Urothelium cell line (cell line): Measurements from ENCODE around the gene RAB11FIP5.
A peak's percentile ranks its signal among the peaks of the same experiment; 100 is the strongest.
"Not testable (repeated sequence)": the region's sequence is repeated elsewhere in the genome, so short reads cannot be mapped to it uniquely, and the experiment has no call there.

Experiments
- DNase-seq: peaks from one replicate; pipeline ENCODE4 v3.0.0; 2011; ENCODE audit warnings: low spot score, mixed read lengths
- FAIRE-seq: peaks from 2 replicates; lab custom pipeline; 2011; peaks lifted over from hg19 to GRCh38; lab: Jason Lieb, UNC

Gene RAB11FIP5, protein sequence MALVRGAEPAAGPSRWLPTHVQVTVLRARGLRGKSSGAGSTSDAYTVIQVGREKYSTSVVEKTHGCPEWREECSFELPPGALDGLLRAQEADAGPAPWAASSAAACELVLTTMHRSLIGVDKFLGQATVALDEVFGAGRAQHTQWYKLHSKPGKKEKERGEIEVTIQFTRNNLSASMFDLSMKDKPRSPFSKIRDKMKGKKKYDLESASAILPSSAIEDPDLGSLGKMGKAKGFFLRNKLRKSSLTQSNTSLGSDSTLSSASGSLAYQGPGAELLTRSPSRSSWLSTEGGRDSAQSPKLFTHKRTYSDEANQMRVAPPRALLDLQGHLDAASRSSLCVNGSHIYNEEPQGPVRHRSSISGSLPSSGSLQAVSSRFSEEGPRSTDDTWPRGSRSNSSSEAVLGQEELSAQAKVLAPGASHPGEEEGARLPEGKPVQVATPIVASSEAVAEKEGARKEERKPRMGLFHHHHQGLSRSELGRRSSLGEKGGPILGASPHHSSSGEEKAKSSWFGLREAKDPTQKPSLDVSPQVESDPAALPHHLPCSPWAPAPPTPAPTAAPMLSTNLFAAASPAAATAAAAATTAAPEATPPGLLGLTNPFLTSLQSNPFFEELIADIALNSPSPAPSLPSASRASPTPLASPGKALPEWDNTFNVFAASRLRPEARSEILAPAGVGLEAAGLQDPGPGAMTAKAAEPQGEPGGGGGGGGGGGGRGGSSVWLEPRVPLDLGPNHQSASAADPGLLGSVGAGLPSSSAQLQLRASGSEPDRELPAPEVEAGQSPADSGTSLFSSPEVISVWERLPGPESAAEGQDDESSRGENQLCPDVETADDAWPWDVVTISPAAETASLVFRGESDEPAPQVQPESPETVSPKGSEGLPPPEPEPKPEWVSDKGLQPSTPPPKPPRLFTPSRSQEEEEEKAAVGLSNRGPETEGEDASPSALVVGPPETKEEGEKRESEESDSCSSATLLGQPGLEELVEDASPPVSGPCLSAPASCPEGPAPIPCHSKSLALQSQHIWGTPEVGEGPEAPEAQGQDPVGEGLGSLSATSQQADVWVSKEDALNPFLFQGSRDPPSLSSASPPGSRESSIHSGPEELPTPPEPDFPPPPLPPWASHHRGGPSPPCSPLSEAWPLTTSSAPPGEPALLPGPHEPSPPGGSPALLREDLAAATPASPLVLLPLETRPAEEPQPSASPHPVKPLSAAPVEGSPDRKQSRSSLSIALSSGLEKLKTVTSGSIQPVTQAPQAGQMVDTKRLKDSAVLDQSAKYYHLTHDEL (N-terminal part only)

DNA sequence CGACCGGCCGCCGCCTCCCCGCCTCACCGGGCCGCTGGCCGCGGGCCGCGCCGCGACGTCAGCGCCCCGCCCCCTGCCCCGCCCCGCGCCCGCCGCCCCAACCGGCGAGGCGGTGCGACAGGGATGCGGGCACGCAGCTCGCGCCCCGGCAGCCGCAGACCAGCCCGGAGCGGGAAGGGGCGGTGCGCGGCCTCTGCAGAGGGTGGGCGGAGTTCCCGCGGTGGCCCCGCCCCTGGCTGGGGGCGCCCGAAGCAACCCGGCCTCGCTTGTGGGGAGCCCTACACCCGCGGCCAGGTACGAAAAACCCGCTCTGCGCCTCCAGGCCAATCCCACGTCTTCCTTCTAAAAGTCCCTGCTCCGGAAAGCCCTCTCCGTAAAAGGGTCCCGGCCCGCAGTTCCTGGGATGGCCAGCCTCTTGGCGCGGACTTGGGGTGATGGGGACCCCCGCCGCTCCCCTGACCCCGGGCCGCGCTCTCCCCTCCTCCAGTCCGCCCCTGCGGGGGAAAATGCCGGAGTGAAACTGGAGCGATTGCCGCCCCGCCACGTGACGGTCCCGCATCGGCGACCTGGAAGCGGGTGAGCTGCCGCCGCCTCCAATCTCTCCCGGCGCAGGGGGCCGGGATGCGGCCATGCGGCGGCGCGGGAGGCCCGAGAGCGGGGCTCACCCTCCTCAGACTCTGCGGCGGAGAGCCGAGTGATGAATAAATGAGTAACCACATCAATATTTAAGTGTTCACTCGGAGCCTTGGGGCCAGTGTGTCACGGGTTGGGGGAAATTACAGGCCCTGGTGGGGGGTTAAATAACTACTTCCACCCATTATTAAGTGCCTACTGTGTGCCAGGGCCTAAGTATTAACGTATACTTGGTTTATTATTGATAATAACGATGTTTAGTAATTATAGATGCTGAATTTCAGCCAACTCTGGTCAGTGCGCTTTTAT is at the start of gene RAB11FIP5:
RAB11FIP5 (minus strand) TSS at position 36 of the 942 bp plus-strand sequence. CDS start 171 bp downstream, outside the sequence.
- DNase-seq (peak; percentile 91), FAIRE-seq (peak; percentile 91)

DNA sequence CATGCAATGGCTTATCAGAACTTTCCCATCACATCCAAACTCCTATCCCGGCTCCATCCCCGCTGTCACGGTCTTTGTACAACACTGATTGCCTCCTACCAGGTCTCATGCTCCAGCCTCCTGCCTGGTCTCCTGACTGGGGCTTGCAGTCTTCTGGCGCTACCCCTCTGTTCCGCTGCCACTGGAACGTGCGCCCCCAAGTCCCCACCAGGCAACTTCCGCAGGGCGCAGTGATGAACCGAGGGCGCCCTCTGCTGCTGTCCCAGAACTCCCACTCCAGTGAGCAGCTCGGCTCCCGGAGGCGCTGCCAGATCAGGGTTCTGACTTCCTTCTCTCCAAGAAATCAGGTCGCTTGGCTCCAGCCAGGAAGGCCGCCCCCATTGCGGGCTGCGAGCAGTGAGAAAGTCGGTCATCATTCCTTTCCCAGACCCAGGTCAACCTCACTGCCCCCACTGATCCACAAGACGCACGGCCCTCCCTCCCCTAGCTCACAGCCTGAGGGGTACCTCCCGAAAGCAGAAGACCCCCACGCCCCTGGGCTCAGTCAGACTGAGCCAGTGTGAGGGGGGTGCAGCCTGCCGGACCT is 43.9 kb upstream of the RAB11FIP5 start:
- DNase-seq = peak; percentile 58
- no peak for FAIRE-seq

DNA sequence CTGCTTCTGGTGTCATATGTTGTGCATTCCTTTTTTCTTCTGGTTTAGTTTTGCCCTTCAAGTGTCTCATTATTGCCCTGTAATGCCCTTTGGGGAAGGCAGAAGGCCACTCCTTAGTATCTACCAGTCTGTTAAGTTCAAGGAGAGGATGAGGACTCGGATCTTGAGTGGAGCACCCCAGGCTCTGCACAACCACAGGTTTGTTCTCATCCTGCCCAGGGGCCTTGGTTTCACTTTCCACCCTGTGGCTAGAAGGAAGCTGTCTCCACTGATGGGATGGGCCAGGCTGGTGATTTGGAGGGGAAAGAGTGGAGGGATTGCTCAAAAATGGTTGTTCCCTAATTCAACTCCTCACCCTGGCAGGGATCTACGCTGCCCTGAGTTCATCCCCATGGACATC is 30.2 kb upstream of the RAB11FIP5 start:
- no peak for DNase-seq

DNA sequence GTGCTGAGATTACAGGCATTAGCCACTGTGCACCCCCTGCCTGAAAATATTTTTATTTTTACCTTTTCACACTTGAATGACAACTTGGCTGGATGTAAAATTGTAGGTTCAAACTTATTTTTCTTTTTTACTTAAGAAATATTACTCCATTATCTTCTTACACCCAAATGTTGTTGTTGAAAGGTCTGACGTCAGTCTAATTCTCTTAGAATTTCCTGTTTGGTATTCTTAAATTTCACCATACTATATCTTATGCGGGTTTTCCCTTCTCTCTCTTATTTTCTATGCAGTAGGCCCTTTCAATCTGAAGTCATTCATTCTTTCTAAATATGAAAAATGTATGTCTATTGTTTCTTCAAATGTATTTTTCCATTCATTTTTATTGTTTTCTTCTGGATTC is 29.1 kb upstream of the RAB11FIP5 start:
- DNase-seq = no peak
- FAIRE-seq = no peak

More for the DNA sequence above, 30.2 kb upstream of the RAB11FIP5 start:
- FAIRE-seq = peak; percentile 88

DNA sequence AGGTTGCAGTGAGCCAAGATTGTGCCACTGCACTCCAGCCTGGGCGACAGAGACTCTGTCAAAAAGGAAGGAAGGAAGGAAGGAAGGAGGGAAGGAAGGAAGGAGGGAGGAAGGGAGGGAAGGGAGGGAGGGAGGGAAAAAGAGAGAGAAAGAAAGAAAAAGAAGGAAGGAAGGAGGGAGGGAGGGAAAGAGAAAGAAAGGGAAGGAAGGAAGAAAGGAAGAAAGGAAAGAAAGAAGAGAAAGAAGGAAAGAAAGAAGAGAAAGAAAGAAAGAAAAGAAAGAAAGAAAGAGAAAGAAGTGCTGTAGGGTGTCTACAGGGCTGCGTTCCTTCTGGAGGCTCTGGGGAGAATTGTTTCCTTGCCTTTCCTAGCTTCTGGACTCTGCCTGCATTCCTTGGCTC is 22.5 kb upstream of the RAB11FIP5 start:
- FAIRE-seq = no peak
- DNase-seq = no peak

DNA sequence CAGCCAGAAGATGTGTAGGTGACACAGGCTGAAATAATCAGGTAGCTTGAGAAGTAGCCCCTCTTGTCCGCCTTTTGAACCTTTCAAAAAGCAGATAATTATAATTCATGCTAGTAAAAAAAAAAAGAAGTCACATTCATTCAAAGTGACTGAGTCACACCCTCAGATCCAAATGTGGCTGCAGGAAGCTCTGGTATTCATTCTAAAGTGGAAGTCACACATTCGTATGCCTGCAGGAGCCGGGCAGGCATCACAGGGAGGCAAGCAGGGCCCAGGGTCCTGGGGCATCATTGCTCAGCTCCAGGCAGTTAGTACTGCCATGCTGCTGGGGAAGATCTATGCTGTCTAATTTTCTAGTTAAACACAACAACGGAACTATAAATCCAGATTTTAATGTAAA is 21.7 kb upstream of the RAB11FIP5 start:
- FAIRE-seq = no peak

DNA sequence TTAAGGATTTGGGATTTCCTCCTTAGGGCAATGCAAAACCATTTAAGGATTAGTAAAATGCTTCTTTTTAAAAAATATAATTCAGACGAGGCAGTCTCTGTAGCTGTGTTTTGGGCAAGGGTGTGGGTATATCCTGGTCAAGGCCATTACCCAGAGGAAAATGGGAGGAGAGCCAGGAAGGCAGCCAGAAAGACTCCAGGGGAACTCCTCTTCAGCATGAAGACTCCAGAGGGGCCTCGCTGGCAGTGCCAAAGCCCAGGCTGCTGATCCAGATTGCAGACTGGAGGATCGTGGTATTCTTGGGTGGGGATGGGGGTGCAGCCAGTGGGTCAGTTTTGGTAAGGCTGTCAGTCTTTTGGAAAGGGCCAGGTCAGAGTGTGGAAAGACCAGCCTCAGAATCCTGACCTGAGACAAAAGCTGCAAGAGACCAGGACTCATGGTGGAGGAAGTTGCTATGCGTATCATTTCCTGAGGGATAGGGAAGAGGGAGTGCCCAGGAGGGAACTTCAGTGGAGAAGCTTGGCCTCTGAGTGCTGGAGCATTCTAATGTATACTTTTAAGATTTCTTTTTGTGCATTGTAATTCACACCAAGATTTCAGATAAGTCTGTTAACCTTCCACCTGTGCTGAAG is 20.9 kb upstream of the RAB11FIP5 start:
- no peak for FAIRE-seq

More for the DNA sequence above, 21.7 kb upstream of the RAB11FIP5 start:
- DNase-seq = no peak

DNA sequence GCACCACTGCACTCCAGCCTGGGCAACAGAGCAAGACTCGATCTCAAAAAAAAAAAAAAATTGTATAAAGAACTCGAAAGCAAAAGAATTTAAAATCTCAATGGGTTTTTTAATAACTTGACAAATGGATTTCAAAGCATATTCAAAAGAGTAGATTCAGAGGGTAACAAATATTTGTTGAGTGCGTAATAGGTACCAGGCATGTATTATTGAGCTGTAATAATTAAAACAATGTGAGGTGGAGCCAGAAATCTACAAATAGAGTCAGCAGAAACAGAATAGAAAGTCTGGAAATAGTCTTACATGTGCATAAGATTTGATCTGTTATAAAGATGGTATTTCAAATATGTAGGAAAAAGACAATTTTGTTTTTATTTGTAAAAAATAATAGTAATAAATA is 19.1 kb upstream of the RAB11FIP5 start:
- DNase-seq (no peak), FAIRE-seq (no peak)

More for the DNA sequence above, 20.9 kb upstream of the RAB11FIP5 start:
- no peak for DNase-seq

DNA sequence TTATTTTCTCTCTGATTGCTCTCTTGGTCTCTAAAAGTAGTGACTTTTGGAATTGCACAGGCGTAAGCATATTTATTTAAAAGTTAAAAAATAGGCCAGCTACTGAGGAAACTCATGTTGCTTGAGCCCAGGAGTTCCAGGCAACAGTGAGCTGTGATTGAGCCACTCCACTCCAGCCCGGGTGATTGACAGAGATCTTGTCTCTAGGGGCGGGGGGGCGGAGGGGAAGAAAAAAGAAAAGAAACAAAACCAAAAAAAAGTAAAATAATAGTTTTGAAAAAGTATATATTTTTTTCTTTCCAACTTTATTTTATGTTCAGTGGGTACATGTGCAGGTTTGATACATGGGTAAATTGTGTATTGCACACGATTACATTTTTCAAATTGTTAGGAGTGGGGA is 18.0 kb upstream of the RAB11FIP5 start:
- FAIRE-seq (no peak), DNase-seq (no peak)

DNA sequence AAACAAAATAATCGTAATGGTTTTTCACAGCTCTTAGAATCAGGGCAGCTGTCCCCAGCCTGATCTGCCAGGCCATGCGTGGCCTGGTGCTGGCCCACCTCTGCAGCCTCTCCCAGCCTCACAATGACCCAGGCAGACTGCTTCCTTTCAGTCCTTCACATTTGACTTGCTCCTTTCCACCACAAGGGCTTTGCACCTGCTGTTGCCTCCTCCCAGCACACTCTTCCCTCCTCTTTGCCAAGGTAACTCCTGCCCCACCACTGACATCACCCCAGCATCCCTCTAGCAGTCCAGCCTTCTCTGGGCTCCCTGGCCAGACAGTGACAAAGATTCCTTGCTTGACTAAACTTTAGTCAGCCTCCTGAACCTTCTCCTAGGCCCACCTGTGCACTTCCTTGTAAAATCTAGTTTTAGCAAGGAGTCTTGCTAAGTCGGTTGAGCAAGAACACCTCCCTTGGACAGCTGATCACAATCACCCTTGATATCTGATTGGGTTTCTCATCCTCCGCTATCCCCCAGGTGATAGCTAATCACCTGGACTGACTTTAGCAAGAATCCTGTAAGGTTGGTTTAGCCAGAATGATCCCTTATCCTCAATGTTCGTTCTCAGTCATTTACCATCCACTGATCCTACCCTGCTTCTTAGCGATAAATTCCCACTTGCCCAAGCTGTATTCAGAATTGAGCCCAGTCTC is 16.2 kb upstream of the RAB11FIP5 start:
- FAIRE-seq = no peak

DNA sequence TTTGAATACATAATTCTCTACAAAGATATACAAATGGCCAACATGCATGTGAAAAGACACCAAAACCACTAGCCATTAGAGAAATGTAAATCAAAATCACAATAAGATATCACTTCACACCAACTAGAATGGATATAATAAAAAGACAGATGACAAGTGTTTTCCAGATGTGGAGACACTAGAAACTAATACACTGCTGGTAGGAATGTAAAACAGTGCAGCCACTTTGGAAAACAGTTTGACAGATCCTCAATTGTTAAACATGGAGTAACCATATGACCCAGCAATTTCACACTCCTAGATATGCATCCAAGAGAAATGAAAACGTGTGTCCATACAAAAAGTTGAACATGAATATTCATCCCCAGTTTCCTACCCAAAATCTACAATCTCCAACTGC is 9.8 kb upstream of the RAB11FIP5 start:
- DNase-seq (no peak), FAIRE-seq (no peak)

More for the DNA sequence above, 16.2 kb upstream of the RAB11FIP5 start:
- DNase-seq = no peak

DNA sequence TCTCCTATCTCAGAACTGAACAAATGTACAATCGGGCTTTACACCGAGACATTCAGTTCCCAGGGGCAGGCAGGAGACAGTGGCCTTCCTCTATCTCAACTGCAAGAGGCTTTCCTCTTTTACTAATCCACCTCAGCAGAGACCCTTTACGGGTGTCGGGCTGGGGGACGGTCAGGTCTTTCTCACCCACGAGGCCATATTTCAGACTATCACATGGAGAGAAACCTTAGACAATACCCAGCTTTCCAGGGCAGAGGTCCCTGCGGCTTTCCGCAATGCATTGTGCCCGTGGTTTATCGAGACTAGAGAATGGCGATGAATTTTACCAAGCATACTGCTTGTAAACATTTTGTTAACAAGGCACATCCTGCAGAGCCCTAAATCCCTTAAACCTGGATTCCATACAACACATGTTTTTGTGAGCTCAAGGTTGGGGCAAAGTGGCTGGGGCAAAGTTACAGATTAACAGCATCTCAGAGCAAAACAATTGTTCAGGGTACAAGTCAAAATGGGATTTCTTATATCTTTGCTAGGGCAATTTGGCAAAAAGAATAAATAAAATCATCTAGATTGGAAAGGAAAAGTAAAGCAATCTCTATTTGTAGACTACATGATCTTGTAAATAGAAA is 7.0 kb upstream of the RAB11FIP5 start:
- not testable (repeated sequence) for DNase-seq, FAIRE-seq

DNA sequence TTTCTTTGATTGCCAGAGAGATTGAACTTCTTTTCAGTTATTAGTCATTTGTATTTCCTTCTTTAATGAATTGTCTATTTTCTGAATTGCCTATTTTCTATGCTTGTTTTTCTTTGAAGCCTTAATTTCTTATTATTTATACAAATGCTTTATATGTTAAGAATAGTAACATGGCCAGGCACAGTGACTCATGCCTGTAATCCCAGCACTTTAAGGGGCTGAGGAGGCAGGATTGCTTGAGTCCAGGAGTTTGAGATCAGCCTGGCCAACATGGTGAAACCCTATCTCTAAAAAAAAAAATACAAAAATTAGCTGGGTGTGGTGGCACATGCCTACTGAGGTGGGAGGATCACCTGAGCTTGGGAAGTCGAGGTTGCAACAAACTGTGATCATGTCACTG is 4.7 kb upstream of the RAB11FIP5 start:
- FAIRE-seq = no peak
- DNase-seq = no peak

DNA sequence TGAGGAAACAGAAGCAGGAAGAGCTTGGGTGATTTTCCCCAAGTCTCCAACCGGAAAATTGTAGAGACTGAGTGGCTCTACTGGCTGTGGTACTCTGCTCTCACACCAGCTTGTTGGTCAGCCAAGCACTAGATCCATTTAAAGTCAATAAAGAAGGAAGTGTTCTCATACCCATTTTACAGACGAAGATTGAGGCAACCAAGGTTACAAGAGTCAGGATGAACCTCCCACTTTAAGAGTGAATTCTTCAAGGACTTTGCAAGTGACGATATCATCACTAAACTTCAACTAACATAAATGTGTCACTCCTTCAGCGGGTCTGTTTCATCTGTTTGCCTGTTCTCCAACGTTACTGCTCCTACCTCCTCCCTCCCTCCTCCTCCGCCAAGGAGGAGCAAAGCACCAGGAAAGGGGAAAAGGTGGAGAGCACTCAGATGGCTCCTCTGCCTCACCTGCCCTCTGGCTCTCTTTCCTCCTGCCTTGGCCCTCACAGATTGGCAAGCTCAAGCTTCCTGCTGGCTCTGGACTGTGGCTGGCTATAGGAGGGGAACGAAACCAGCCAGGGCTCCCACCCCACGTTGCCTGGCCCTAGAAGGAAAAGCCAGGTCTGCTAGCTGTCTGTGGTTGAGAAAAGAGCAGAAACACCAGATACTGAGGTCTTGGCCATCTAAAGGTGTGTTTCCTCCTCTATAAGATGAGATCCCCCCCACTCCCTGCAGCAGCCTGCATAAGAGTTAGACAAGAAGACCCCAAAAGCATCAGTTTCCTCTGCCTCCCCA is 3.6 kb upstream of the RAB11FIP5 start:
- FAIRE-seq (peak; percentile 46), DNase-seq (no peak)

DNA sequence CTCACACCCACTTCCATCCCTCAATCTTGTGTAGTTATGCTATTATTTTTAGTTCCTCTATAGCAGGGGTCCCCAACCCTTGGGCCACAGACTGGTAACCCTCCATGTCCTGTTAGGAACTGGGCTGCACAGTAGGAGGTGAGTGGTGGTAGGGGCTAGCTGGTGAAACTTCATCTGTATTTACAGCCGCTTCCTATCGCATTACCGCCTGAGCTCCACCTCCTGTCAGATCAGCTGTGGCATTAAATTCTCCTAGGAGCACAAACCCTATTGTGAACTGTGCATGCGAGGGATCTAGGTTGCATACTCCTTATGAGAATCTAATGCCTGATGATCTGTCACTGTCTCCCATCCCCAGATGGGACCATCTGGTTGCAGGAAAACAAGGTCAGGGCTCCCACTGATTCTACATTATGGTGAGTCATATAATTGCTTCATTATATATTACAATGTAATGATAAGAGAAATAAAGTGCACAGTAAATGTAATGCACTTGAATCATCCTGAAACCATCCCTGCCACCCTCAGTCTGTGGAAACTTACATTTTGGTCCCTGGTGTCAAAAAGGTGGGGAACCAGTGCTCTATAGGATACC is 1.6 kb upstream of the RAB11FIP5 start:
- DNase-seq (no peak), FAIRE-seq (no peak)

DNA sequence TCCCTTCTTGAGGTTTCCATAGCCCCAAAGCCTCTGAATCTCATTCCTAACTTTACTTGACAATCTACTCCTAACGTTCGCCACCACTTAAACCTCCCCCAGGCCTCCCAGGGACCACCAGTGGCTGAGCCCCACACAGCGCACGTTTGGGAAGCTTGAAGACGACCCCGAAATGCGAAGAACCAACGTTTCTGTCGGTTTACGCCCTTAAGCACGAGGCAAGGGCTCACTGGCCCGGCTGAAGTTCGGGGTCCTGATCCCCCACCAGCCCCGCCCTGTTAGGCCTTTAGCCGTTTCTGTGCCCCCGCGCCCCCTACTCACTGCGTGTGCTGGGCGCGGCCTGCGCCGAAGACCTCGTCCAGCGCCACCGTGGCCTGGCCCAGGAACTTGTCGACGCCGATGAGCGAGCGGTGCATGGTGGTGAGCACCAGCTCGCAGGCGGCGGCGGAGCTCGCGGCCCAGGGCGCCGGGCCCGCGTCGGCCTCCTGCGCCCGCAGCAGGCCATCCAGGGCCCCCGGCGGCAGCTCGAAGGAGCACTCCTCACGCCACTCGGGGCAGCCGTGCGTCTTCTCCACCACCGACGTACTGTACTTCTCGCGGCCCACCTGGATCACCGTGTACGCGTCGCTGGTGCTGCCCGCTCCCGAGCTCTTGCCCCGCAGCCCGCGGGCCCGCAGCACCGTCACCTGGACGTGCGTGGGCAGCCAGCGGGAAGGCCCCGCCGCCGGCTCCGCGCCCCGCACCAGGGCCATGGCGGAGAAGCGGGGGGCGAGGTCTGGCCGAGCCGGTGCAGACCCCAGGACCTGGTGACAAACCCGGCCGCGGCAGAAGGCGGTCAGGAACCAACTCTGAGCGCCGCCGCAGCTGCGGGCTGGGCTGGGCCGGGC is 479 bp downstream of the RAB11FIP5 start:
- FAIRE-seq (no peak), DNase-seq (peak; percentile 61)
